Measurements from ENCODE around the gene IFFO2.

Gene IFFO2

GRCh38 chr1:18890706-18891425 lies 65.6 kb downstream of the IFFO2 start:
- Mint-ChIP-seq H3K27me3 (no peaks in the 10 kb centered on the region), H3K27ac (no peak overlapping the region), H3K4me1 (no peaks in the 10 kb centered on the region), H3K4me3 (no peak overlapping the region), H3K9me3 (no peaks in the 10 kb centered on the region), H3K36me3 (no peaks in the 10 kb centered on the region)

- Mint-ChIP-seq H3K27me3 (no peaks in the 10 kb centered on the region), H3K36me3 (no peaks in the 10 kb centered on the region), H3K4me1 (no peaks in the 10 kb centered on the region), H3K9me3 (no peaks in the 10 kb centered on the region), H3K27ac (no peak overlapping the region), H3K4me3 (no peak overlapping the region)
Observed at GRCh38 chr1:18886003-18886335, 70.5 kb downstream of the IFFO2 start.

GRCh38 chr1:18885311-18886002 lies 71.0 kb downstream of the IFFO2 start:
- no peaks in the 10 kb centered on the region for H3K4me1 Mint-ChIP-seq
- H3K27ac Mint-ChIP-seq: no peak overlapping the region
- no peaks in the 10 kb centered on the region for H3K36me3 Mint-ChIP-seq
- no peak overlapping the region for H3K4me3 Mint-ChIP-seq
- no peaks in the 10 kb centered on the region for H3K9me3 Mint-ChIP-seq
- H3K27me3 Mint-ChIP-seq: no peaks in the 10 kb centered on the region

GRCh38 chr1:18884727-18885126 lies 71.7 kb downstream of the IFFO2 start:
- Mint-ChIP-seq H3K4me1 (no peaks in the 10 kb centered on the region), H3K4me3 (no peak overlapping the region), H3K36me3 (no peaks in the 10 kb centered on the region), H3K27ac (no peak overlapping the region), H3K9me3 (no peaks in the 10 kb centered on the region), H3K27me3 (no peaks in the 10 kb centered on the region)

GRCh38 chr1:18884419-18884717 lies 72.1 kb downstream of the IFFO2 start:
- Mint-ChIP-seq H3K27me3 (no peaks in the 10 kb centered on the region), H3K4me3 (no peak overlapping the region), H3K9me3 (no peaks in the 10 kb centered on the region), H3K36me3 (no peaks in the 10 kb centered on the region), H3K4me1 (no peaks in the 10 kb centered on the region), H3K27ac (no peak overlapping the region)

- Mint-ChIP-seq H3K4me3 (no peak overlapping the region), H3K27ac (no peak overlapping the region), H3K4me1 (no peaks in the 10 kb centered on the region), H3K36me3 (no peaks in the 10 kb centered on the region), H3K9me3 (no peaks in the 10 kb centered on the region), H3K27me3 (no peaks in the 10 kb centered on the region)
Observed at GRCh38 chr1:18883636-18884418, 72.6 kb downstream of the IFFO2 start.

- H3K27ac Mint-ChIP-seq: no peak overlapping the region
- no peaks in the 10 kb centered on the region for H3K9me3 Mint-ChIP-seq
- no peak overlapping the region for H3K4me3 Mint-ChIP-seq
- H3K36me3 Mint-ChIP-seq: no peaks in the 10 kb centered on the region
- no peaks in the 10 kb centered on the region for H3K27me3 Mint-ChIP-seq
- no peaks in the 10 kb centered on the region for H3K4me1 Mint-ChIP-seq
Observed at GRCh38 chr1:18883079-18883478, 73.4 kb downstream of the IFFO2 start.

GRCh38 chr1:18882486-18882885 lies 74.0 kb downstream of the IFFO2 start:
- no peaks in the 10 kb centered on the region for H3K27me3 Mint-ChIP-seq
- no peaks in the 10 kb centered on the region for H3K36me3 Mint-ChIP-seq
- no peak overlapping the region for H3K4me3 Mint-ChIP-seq
- H3K4me1 Mint-ChIP-seq: no peaks in the 10 kb centered on the region
- H3K27ac Mint-ChIP-seq: no peak overlapping the region
- no peaks in the 10 kb centered on the region for H3K9me3 Mint-ChIP-seq

- H3K4me3 Mint-ChIP-seq: no peak overlapping the region
- H3K27ac Mint-ChIP-seq: no peak overlapping the region
- no peaks in the 10 kb centered on the region for H3K36me3 Mint-ChIP-seq
- no peaks in the 10 kb centered on the region for H3K27me3 Mint-ChIP-seq
- H3K9me3 Mint-ChIP-seq: no peaks in the 10 kb centered on the region
- no peaks in the 10 kb centered on the region for H3K4me1 Mint-ChIP-seq
Observed at GRCh38 chr1:18881642-18882431, 74.6 kb downstream of the IFFO2 start.

- Mint-ChIP-seq H3K36me3 (no peaks in the 10 kb centered on the region), H3K4me1 (no peaks in the 10 kb centered on the region), H3K9me3 (no peaks in the 10 kb centered on the region), H3K27me3 (no peaks in the 10 kb centered on the region), H3K4me3 (no peak overlapping the region), H3K27ac (no peak overlapping the region)
Observed at GRCh38 chr1:18881164-18881563, 75.3 kb downstream of the IFFO2 start.

- Mint-ChIP-seq H3K4me1 (no peaks in the 10 kb centered on the region), H3K27me3 (no peaks in the 10 kb centered on the region), H3K36me3 (no peaks in the 10 kb centered on the region), H3K4me3 (no peak overlapping the region), H3K27ac (no peak overlapping the region), H3K9me3 (no peaks in the 10 kb centered on the region)
Observed at GRCh38 chr1:18880585-18880984, 75.9 kb downstream of the IFFO2 start.

GRCh38 chr1:18879791-18880309 lies 76.6 kb downstream of the IFFO2 start:
- Mint-ChIP-seq H3K9me3 (no peaks in the 10 kb centered on the region), H3K4me3 (no peak overlapping the region), H3K27me3 (no peaks in the 10 kb centered on the region), H3K36me3 (no peaks in the 10 kb centered on the region), H3K4me1 (no peaks in the 10 kb centered on the region), H3K27ac (no peak overlapping the region)

- Mint-ChIP-seq H3K4me3 (no peak overlapping the region), H3K36me3 (no peaks in the 10 kb centered on the region), H3K27ac (no peak overlapping the region), H3K9me3 (no peaks in the 10 kb centered on the region), H3K27me3 (no peaks in the 10 kb centered on the region), H3K4me1 (no peaks in the 10 kb centered on the region)
Observed at GRCh38 chr1:18879215-18879790, 77.2 kb downstream of the IFFO2 start.

GRCh38 chr1:18878538-18879214 lies 77.8 kb downstream of the IFFO2 start:
- Mint-ChIP-seq H3K9me3 (no peaks in the 10 kb centered on the region), H3K27ac (no peak overlapping the region), H3K27me3 (no peaks in the 10 kb centered on the region), H3K4me1 (no peaks in the 10 kb centered on the region), H3K36me3 (no peaks in the 10 kb centered on the region), H3K4me3 (no peak overlapping the region)

- no peak overlapping the region for H3K4me3 Mint-ChIP-seq
- no peaks in the 10 kb centered on the region for H3K9me3 Mint-ChIP-seq
- no peaks in the 10 kb centered on the region for H3K4me1 Mint-ChIP-seq
- H3K27ac Mint-ChIP-seq: no peak overlapping the region
- H3K27me3 Mint-ChIP-seq: no peaks in the 10 kb centered on the region
- H3K36me3 Mint-ChIP-seq: no peaks in the 10 kb centered on the region
Observed at GRCh38 chr1:18877282-18877681, 79.2 kb downstream of the IFFO2 start.
